Stomach (tissue), 4 donors: Measurements from ENCODE around the gene MAPK14.

Experiments used
- POLR2AphosphoS5 ChIP-seq, 3 donors: sonication (generic); formaldehyde crosslinking; IDR thresholded peaks; one replicate each; pipeline ENCODE4 v1.6.1; 2016; ENCODE audit warnings: antibody characterized with exemption in 3 of 3
- TF ChIP-seq, protein P1 (sequence below), 7 experiments: fragments of 450-650 bp in 4 of 7; fragments of 200-600 bp in 3 of 7; sonication (generic) in 3 of 7; IDR thresholded peaks; one replicate each; pipeline ENCODE4 v1.5.1; 2016 to 2019; ENCODE audit warnings: antibody characterized with exemption in 7 of 7, control low read depth in 2 of 7, mild to moderate bottlenecking in 1 of 7

DNA sequence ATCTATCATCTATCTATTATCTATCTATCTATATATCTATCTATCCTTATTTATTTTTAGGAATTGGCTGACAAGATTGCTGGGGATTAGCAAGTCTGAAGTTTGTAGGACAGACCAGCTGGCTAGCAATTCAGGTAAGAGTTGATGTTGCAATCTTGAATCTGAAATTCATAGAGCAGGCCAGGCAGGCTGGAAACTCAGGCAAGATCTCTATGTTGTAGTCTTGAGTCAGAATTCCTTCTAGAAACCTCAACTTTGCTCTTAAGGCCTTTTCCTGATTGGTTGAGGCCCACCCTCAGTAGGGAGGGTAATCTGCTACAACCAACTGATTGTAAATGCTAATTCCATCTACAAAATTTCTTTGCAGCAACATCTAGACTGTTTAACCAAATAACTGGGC lies 121.9 kb downstream of the MAPK14 start:
- TF ChIP-seq, protein P1, sequence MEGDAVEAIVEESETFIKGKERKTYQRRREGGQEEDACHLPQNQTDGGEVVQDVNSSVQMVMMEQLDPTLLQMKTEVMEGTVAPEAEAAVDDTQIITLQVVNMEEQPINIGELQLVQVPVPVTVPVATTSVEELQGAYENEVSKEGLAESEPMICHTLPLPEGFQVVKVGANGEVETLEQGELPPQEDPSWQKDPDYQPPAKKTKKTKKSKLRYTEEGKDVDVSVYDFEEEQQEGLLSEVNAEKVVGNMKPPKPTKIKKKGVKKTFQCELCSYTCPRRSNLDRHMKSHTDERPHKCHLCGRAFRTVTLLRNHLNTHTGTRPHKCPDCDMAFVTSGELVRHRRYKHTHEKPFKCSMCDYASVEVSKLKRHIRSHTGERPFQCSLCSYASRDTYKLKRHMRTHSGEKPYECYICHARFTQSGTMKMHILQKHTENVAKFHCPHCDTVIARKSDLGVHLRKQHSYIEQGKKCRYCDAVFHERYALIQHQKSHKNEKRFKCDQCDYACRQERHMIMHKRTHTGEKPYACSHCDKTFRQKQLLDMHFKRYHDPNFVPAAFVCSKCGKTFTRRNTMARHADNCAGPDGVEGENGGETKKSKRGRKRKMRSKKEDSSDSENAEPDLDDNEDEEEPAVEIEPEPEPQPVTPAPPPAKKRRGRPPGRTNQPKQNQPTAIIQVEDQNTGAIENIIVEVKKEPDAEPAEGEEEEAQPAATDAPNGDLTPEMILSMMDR (IDR thresholded peaks at IDR 0.05) = no peak
- TF ChIP-seq POLR2AphosphoS5 (IDR thresholded peaks at IDR 0.05) = no peak
